Left renal cortex interstitium (tissue), 4 donors: ENCODE data around the gene DAO. TPM values are rescaled to one million over a fixed set of nuclear protein-coding genes. Genes with fewer than 3 reads are reported as not detected.
"Not testable (repeated sequence)": the region's sequence is repeated elsewhere in the genome, so short reads cannot be mapped to it uniquely, and the experiment has no call there.

Experiments used
- DNase-seq, 4 donors: peaks; one replicate each; pipeline ENCODE4 v3.0.0-alpha.2; 2013; ENCODE audit warnings: low read depth in 4 of 4, low spot score in 2 of 4, missing footprints in 1 of 4
- polyA plus RNA-seq, 4 donors: library from polyadenylated mRNA; unstranded; fragments of 120-200 nt; gene quantifications; one replicate each; pipeline ENCODE4 v1.2.1, GENCODE V29; 2013; ENCODE audit not compliant: insufficient read length in 4 of 4

The DAO gene
- polyA plus RNA-seq, 4 donors: 0.87 to 1.8 (median 1.4) TPM

GRCh38 chr12:108847705-108848104 is 32.2 kb upstream of the DAO start:
- no peak for DNase-seq

- DNase-seq: no peak
These were observed 30.2 kb upstream of the DAO start for GRCh38 chr12:108849660-108850059.

- DNase-seq: no peak
These were observed 28.9 kb upstream of the DAO start for GRCh38 chr12:108850854-108851573.

GRCh38 chr12:108852674-108853309 is 27.1 kb upstream of the DAO start:
- no peak for DNase-seq

GRCh38 chr12:108853426-108853825 is 26.5 kb upstream of the DAO start:
- no peak for DNase-seq

GRCh38 chr12:108853981-108854446 is 25.9 kb upstream of the DAO start:
- no peak for DNase-seq

GRCh38 chr12:108854451-108855283 is 25.2 kb upstream of the DAO start:
- no peak for DNase-seq

- no peak for DNase-seq
These were observed 24.4 kb upstream of the DAO start for GRCh38 chr12:108855284-108856169.

- no peak for DNase-seq
These were observed 23.8 kb upstream of the DAO start for GRCh38 chr12:108856170-108856427.

GRCh38 chr12:108856428-108857157 is 23.3 kb upstream of the DAO start:
- no peak for DNase-seq

GRCh38 chr12:108857158-108857407 is 22.8 kb upstream of the DAO start:
- no peak for DNase-seq

GRCh38 chr12:108858311-108859074 is 21.4 kb upstream of the DAO start:
- no peak for DNase-seq

- DNase-seq: not testable (repeated sequence)
These were observed 20.6 kb upstream of the DAO start for GRCh38 chr12:108859141-108859922.

- no peak for DNase-seq
These were observed 20.0 kb upstream of the DAO start for GRCh38 chr12:108859923-108860291.

GRCh38 chr12:108860443-108860842 is 19.4 kb upstream of the DAO start:
- DNase-seq: no peak

GRCh38 chr12:108861878-108862587 is 17.9 kb upstream of the DAO start:
- DNase-seq: no peak

- DNase-seq: no peak
These were observed 17.3 kb upstream of the DAO start for GRCh38 chr12:108862588-108862959.

GRCh38 chr12:108865169-108865568 is 14.7 kb upstream of the DAO start:
- no peak for DNase-seq
